Upper lobe of left lung (tissue), 6 donors: Measurements from ENCODE around the gene C11orf58. TPM values are rescaled to one million over a fixed set of nuclear protein-coding genes. Genes with fewer than 3 reads are reported as not detected.

Experiments
- ATAC-seq, 2 donors: fragments of 200-7000 bp; cut with Tn5 transposase; one replicate each; pipeline ENCODE4 v1.9.1; 2022; ENCODE audit warnings: mild to moderate bottlenecking in 2 of 2, moderate library complexity in 2 of 2; ENCODE audit not compliant: low FRiP score in 2 of 2
- DNase-seq, 2 donors: peaks; one replicate each; pipeline ENCODE4 v3.0.0-alpha.2; 2019 to 2020
- H3K27ac ChIP-seq, 4 donors: fragments of 200-600 bp; sonication (generic); one replicate each; pipeline ENCODE4 v1.5.1; 2016 to 2019
- H3K27me3 ChIP-seq, 4 donors: fragments of 200-600 bp; sonication (generic); one replicate each; pipeline ENCODE4 v1.5.1; 2017 to 2019
- H3K36me3 ChIP-seq, 4 donors: fragments of 200-600 bp; sonication (generic); one replicate each; pipeline ENCODE4 v1.5.1; 2016 to 2019
- H3K4me1 ChIP-seq, 4 donors: fragments of 200-600 bp; sonication (generic); one replicate each; pipeline ENCODE4 v1.5.1; 2018 to 2019
- H3K4me3 ChIP-seq, 4 donors: fragments of 200-600 bp; sonication (generic); one replicate each; pipeline ENCODE4 v1.5.1; 2017 to 2019; ENCODE audit warnings: mild to moderate bottlenecking in 2 of 4, moderate library complexity in 1 of 4
- H3K9me3 ChIP-seq, 4 donors: fragments of 200-600 bp; sonication (generic); one replicate each; pipeline ENCODE4 v1.5.1; 2018 to 2019
- EP300 ChIP-seq, 4 donors: sonication (generic); formaldehyde crosslinking; IDR thresholded peaks; one replicate each; pipeline ENCODE4 v1.5.1; 2017; ENCODE audit warnings: antibody characterized with exemption in 4 of 4, control low read depth in 2 of 4
- POLR2A ChIP-seq, 4 donors: fragments of 450-650 bp; IDR thresholded peaks; one replicate each; pipeline ENCODE4 v1.5.1; 2016 to 2017; ENCODE audit warnings: antibody characterized with exemption in 4 of 4, mild to moderate bottlenecking in 2 of 4
- POLR2AphosphoS5 ChIP-seq, 2 donors: sonication (generic); formaldehyde crosslinking; IDR thresholded peaks; one replicate each; pipeline ENCODE4 v1.5.1; 2017; ENCODE audit warnings: antibody characterized with exemption in 2 of 2
- WGBS, 2 donors: methylation state at CpG; one replicate each; pipeline ENCODE4 v1.1.5; 2017 to 2018; 5-methylcytosine and 5-hydroxymethylcytosine counted together
- total RNA-seq, 6 donors: library from RNA; depleted of rRNA in 4 of 6; stranded (reverse); fragments of >200 nt in 4 of 6; gene quantifications; one replicate each; pipeline versions ENCODE4 v1.1.0 to v1.2.1, GENCODE V29; 2016 to 2021
- TF ChIP-seq, protein P1 (sequence below), 6 experiments: fragments of 450-650 bp in 4 of 6; fragments of 200-600 bp in 2 of 6; sonication (generic) in 2 of 6; IDR thresholded peaks; one replicate each; pipeline ENCODE4 v1.5.1; 2016 to 2019; ENCODE audit warnings: antibody characterized with exemption in 6 of 6
- donor health status: DM: no; HTN: no; CAD: no; lungs with moderate emphysema.
- donor health status: DM: no; HTN: yes; CAD: no; lungs with severe emphysema.

Gene C11orf58
- total RNA-seq, 6 donors from 2014 or later = 99.9 to 179 (median 112) TPM

DNA sequence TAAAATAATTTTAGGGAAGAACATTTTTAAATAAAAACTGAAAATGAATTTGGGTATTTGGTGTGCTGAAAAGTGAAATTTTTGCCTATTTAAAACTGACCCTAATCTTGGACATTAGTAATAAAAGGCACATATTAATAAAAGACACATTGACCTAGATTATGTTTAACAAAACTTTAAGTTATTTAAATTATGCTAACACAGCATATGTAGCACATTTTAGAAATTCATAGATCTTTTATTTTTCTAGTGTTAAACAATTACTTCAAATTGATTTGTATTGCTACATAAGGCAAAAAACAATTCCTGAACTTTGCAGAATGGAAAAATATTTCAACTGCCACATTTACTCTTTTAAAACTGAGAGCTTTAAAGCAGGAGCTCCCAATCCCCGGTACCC is 10.6 kb downstream of the C11orf58 start:
- Histone ChIP-seq H3K27me3 (no peaks in the 10 kb centered on the region), H3K4me3 (no peak overlapping the region), H3K27ac (no peak overlapping the region), H3K4me1 (peaks cover 0 to 6% (median 1%) of the 10 kb centered on the region in 4 donors), H3K9me3 (no peaks in the 10 kb centered on the region), H3K36me3 (peaks cover 44 to 95% (median 57%) of the 10 kb centered on the region in 4 donors)
- 95 to 97% methylated on average over 1 of the region's 1 CpG for WGBS, 2 donors
- no peak for ATAC-seq
- TF ChIP-seq POLR2AphosphoS5 (IDR thresholded peaks at IDR 0.05) = no peak
- TF ChIP-seq EP300 (IDR thresholded peaks at IDR 0.05) = no peak
- DNase-seq = no peak

DNA sequence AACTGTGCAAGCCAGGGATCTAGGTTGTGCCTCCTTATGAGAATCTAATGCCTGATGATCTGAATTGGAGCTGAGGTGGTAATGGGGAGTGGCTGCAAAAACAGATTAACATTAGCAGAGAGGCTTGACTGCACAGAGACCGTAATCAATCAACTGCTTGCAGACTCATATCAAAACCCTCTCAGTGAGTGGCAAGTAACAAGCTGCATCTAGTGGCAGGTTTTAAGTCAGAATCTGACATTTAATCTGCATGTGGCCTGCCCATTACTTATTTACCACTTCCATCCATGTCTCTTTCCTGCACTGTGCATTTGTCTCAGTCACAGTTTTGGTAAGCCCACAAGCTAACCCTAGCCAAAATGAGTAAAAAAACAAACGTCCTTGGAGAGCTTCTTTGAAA is 11.2 kb downstream of the C11orf58 start:
- WGBS, 2 donors = 58 to 77% methylated on average over 2 of the region's 2 CpGs
- ATAC-seq = no peak
- TF ChIP-seq POLR2AphosphoS5 (IDR thresholded peaks at IDR 0.05) (no peak), EP300 (IDR thresholded peaks at IDR 0.05) (no peak), POLR2A (IDR thresholded peaks at IDR 0.05) (no peak)
- TF ChIP-seq, protein P1, sequence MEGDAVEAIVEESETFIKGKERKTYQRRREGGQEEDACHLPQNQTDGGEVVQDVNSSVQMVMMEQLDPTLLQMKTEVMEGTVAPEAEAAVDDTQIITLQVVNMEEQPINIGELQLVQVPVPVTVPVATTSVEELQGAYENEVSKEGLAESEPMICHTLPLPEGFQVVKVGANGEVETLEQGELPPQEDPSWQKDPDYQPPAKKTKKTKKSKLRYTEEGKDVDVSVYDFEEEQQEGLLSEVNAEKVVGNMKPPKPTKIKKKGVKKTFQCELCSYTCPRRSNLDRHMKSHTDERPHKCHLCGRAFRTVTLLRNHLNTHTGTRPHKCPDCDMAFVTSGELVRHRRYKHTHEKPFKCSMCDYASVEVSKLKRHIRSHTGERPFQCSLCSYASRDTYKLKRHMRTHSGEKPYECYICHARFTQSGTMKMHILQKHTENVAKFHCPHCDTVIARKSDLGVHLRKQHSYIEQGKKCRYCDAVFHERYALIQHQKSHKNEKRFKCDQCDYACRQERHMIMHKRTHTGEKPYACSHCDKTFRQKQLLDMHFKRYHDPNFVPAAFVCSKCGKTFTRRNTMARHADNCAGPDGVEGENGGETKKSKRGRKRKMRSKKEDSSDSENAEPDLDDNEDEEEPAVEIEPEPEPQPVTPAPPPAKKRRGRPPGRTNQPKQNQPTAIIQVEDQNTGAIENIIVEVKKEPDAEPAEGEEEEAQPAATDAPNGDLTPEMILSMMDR (IDR thresholded peaks at IDR 0.05) = no peak

DNA sequence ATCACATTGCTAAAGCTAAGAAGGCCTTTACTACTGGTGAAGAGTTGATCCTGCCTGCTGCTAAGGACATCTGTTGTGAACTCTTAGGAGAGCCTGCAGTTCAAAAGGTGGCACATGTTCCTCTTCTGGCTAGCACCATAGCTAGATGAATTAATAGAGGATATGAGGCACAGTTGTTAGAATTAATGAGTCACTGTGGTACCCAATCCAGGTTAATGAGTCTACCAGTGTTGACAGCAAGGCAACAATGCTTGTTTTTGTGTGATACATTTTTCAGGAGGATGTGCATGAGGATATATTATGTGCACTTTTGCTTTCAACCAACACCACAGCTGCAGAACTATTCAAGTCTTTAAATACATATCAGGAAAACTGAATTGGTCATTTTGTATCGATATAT is 12.0 kb downstream of the C11orf58 start:
- H3K36me3 ChIP-seq = peaks cover 47 to 100% (median 65%) of the 10 kb centered on the region in 4 donors

More for the DNA sequence above, 11.2 kb downstream of the C11orf58 start:
- H3K36me3 ChIP-seq = peaks cover 44 to 100% (median 61%) of the 10 kb centered on the region in 4 donors
- DNase-seq = no peak
- no peaks in the 10 kb centered on the region for H3K27me3 ChIP-seq
- H3K4me1 ChIP-seq = peaks cover 0 to 3% (median 0%) of the 10 kb centered on the region in 4 donors
- H3K4me3 ChIP-seq = no peak overlapping the region
- no peaks in the 10 kb centered on the region for H3K9me3 ChIP-seq
- H3K27ac ChIP-seq = no peak overlapping the region

DNA sequence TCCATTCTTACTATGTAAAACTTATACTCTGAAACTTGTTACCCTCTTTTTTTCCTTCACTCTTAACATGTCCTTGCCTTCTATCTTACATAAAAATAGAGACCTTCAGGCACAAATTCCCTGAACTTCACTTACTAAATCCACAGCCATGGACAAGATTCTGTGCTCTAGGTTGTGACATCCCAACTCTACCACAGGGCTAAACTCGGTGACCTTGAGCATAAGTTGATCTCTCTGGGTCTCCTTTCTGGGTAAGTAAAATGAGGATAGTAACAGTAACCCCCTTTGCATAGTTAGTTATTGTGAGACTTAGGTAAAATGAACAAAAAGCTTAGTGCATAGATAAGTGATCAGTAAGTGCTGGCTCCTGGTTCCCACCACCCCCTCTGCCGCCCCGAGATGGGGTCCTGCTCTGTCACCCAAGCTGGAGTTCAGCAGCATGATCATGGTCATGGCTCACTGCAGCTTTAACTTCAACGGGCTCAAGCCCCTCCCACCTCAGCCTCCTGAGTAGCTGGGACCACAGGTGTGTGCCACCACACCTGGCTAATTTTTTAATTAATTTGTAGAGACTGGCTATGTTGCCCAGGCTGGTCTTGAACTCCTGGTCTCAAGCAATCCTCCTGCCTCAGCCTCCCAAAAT is 20.1 kb downstream of the C11orf58 start:
- ATAC-seq (no peak), DNase-seq (no peak)
- peaks cover 11 to 45% (median 30%) of the 10 kb centered on the region in 4 donors for H3K36me3 ChIP-seq
- WGBS, 2 donors = 89 to 93% methylated on average over 4 of the region's 4 CpGs
- no peaks in the 10 kb centered on the region for H3K4me1 ChIP-seq
- TF ChIP-seq POLR2AphosphoS5 (IDR thresholded peaks at IDR 0.05) = no peak
- TF ChIP-seq, protein P1 (IDR thresholded peaks at IDR 0.05) = no peak
- no peak for TF ChIP-seq EP300 (IDR thresholded peaks at IDR 0.05)
- no peaks in the 10 kb centered on the region for H3K27me3 ChIP-seq
- H3K27ac ChIP-seq = no peak overlapping the region
- H3K4me3 ChIP-seq = no peak overlapping the region
- no peaks in the 10 kb centered on the region for H3K9me3 ChIP-seq

More for the DNA sequence above, 12.0 kb downstream of the C11orf58 start:
- H3K27ac ChIP-seq = no peak overlapping the region
- no peaks in the 10 kb centered on the region for H3K27me3 ChIP-seq
- ATAC-seq = no peak
- no peak overlapping the region for H3K4me3 ChIP-seq
- TF ChIP-seq POLR2AphosphoS5 (IDR thresholded peaks at IDR 0.05) (no peak), EP300 (IDR thresholded peaks at IDR 0.05) (no peak), POLR2A (IDR thresholded peaks at IDR 0.05) (no peak)
- TF ChIP-seq, protein P1 (IDR thresholded peaks at IDR 0.05) = no peak
- no peaks in the 10 kb centered on the region for H3K9me3 ChIP-seq
- no peaks in the 10 kb centered on the region for H3K4me1 ChIP-seq
- DNase-seq = no peak
- WGBS, 2 donors = 94 to 95% methylated on average over 1 of the region's 1 CpG

DNA sequence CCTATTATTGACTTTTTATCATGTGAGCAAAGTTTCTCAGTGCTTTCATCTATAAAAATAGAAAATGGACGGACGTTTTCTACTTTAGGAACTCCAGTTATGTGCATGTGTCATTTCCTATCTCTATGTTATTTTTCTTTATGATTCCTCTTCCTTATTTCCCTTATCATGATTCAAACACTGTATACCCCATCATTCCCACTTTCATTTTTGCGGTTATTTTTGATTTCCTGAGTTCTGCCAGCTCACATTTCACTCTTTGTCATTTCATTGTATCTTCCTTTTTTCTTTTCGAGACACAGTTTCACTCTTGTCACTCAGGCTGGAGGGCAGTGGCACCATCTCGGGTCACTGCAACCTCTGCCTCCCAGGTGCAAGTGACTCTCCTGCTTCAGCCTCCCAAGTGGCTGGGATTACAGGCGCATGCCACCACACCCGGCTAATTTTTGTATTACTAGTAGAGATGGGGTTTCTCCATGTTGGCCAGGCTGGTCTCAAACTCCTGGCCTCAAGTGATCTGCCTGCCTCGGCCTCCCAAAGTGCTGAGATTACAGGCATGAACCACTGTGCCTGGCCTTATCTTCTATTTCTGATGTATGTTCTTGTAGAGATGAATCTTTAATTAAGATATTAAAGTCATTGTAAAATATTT is 21.5 kb downstream of the C11orf58 start:
- no peak for ATAC-seq
- Histone ChIP-seq H3K27ac (no peak overlapping the region), H3K4me3 (no peak overlapping the region), H3K36me3 (peaks cover 7 to 30% (median 17%) of the 10 kb centered on the region in 4 donors), H3K9me3 (no peaks in the 10 kb centered on the region), H3K27me3 (no peaks in the 10 kb centered on the region), H3K4me1 (no peaks in the 10 kb centered on the region)
- no peak for TF ChIP-seq POLR2AphosphoS5 (IDR thresholded peaks at IDR 0.05)
- WGBS, 2 donors = 54 to 55% methylated on average over 8 of the region's 8 CpGs
- no peak for DNase-seq
